ENCODE measurements around the gene LRRC28.

Gene LRRC28

DNA sequence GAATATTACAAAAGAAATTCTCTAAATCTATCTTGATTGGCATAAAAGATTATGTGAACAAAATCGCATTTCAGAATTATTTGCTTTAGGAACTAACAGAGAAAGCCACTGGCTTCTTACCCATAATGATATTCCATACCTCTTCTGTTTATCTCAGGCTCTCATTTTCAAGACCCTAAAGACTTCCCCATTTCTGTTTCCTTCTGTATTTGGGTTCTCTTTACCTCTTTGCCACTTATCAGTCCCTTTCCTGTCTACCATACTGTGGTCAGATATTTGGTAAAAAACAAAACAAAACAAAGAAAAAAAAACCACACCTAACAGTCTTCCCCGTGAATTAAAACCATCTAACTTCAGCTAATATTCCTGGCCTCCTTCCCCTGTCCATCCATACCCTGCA is 108.5 kb downstream of the LRRC28 start:
- Histone ChIP-seq H3K36me3 (no peaks in the 10 kb centered on the region; the same call in 1 of the 2 replicates), H3K27ac (no peak overlapping the region), H3K27me3 (ENCODE audit: insufficient read depth, low read depth, severe bottlenecking) (no peaks in the 10 kb centered on the region), H3K4me3 (ENCODE audit: low read depth, low read length) (no peak overlapping the region), H3K9me3 (ENCODE audit: severe bottlenecking) (no peaks in the 10 kb centered on the region)
- no peak for DNase-seq
- TF ChIP-seq, protein P1, sequence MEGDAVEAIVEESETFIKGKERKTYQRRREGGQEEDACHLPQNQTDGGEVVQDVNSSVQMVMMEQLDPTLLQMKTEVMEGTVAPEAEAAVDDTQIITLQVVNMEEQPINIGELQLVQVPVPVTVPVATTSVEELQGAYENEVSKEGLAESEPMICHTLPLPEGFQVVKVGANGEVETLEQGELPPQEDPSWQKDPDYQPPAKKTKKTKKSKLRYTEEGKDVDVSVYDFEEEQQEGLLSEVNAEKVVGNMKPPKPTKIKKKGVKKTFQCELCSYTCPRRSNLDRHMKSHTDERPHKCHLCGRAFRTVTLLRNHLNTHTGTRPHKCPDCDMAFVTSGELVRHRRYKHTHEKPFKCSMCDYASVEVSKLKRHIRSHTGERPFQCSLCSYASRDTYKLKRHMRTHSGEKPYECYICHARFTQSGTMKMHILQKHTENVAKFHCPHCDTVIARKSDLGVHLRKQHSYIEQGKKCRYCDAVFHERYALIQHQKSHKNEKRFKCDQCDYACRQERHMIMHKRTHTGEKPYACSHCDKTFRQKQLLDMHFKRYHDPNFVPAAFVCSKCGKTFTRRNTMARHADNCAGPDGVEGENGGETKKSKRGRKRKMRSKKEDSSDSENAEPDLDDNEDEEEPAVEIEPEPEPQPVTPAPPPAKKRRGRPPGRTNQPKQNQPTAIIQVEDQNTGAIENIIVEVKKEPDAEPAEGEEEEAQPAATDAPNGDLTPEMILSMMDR (IDR thresholded peaks at IDR 0.05; ENCODE audit: low read depth, low read length), result no peak

DNA sequence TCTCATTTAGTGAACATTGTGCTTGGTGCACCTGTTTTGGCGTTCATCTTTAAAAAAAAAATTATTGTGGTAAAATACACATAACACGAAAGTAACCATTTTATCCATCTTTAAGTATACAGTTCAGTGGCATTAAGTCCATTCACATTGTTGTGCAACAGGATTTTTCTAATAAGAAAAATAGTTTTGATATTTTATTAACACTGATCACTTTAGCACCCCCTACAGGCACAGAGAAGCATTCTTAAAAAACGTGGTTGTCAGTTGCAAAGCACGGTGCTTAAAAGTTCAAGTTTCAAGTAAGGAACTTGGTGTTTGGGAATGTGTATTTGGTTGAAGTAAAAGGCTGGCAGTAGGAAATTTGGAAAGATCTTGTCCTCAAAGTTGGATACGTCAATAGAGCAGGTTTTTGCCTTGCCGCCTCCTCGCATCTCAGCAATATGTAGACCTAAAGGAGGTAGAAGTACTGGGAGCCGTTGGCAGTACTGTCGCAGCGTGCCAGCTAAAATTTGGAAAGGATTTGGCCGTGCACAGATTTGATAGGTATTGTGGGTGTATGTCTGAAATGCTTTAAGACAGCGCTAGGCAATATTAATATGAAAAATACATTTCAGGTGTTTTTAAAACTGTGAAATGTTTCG is 110.4 kb downstream of the LRRC28 start:
- H3K4me3 ChIP-seq (ENCODE audit: low read depth, low read length), result no peak overlapping the region
- no peaks in the 10 kb centered on the region for H3K27me3 ChIP-seq (ENCODE audit: insufficient read depth, low read depth, severe bottlenecking)
- no peaks in the 10 kb centered on the region; the same call in 1 of the 2 replicates for H3K36me3 ChIP-seq
- H3K9me3 ChIP-seq (ENCODE audit: severe bottlenecking), result no peaks in the 10 kb centered on the region
- H3K27ac ChIP-seq, result no peak overlapping the region
- TF ChIP-seq, protein P1 (IDR thresholded peaks at IDR 0.05; ENCODE audit: low read depth, low read length), result 0 out of 2 replicates have a peak, but pooled peaks have one; percentile 12
- no peak for DNase-seq

DNA sequence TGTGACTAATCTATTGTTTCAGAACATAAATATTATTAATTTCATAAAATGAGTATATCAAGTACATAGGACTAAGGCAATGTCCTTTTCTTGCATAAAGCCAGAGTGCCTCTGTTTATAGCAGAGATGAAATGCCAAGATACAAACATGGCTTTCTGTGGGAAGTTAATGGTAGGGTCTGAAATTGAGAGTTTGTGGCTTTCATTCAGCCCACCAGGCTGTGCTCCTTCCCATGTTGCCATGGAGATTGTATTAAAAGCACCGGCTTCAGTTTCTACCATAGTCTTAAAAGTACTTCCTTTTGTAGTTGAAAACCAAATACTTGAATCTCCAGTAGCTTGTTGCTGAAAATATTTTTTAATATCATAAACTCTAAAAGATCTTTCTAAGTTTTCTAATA is 114.0 kb downstream of the LRRC28 start:
- H3K4me3 ChIP-seq (ENCODE audit: low read depth, low read length), result no peak overlapping the region
- no peaks in the 10 kb centered on the region for H3K9me3 ChIP-seq (ENCODE audit: severe bottlenecking)
- TF ChIP-seq, protein P1 (IDR thresholded peaks at IDR 0.05; ENCODE audit: low read depth, low read length), result no peak
- no peak overlapping the region for H3K27ac ChIP-seq
- H3K36me3 ChIP-seq, result no peaks in the 10 kb centered on the region; the same call in 1 of the 2 replicates
- no peak for DNase-seq
- H3K27me3 ChIP-seq (ENCODE audit: insufficient read depth, low read depth, severe bottlenecking), result no peaks in the 10 kb centered on the region

DNA sequence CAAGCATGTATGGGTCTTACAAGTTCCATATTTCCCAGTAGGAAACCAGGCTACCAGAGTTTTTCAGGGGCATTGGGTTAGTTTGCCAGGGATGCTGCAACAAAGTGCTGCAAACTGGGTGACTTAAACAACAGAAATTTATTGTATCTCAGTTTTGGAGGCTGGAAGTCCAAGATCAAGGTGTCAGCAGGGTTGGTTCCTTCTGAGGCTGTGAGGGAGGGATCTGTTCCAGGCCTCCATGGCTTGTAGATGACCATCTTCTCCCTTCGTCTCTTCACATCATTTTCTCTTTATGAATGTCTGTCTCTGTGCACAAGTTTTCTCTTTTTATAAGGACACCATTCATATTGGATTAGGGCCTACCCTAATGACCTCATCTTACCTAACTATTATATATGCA is 114.7 kb downstream of the LRRC28 start:
- Histone ChIP-seq H3K27ac (no peak overlapping the region), H3K36me3 (no peaks in the 10 kb centered on the region; the same call in 1 of the 2 replicates), H3K4me3 (ENCODE audit: low read depth, low read length) (no peak overlapping the region), H3K27me3 (ENCODE audit: insufficient read depth, low read depth, severe bottlenecking) (no peaks in the 10 kb centered on the region), H3K9me3 (ENCODE audit: severe bottlenecking) (no peaks in the 10 kb centered on the region)
- no peak for DNase-seq
- TF ChIP-seq, protein P1 (IDR thresholded peaks at IDR 0.05; ENCODE audit: low read depth, low read length), result no peak

DNA sequence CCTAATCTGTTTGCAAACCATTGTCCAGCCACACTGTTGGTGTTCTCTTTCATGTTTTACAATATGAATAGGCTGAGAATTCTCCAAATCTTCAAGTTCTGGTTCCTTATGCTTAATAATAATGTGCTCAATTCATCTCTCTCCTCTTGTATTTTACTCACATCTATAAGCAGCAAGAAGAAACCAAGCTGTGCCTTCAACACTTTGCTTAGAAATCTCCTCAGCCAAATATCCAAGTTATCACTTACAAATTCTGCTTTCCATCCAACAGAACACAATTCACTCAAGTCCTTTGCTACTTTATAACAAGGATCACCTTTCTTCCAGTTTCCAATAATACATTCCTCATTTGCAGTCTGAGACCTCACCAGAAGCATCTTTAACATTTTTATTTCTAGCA is 117.5 kb downstream of the LRRC28 start:
- Histone ChIP-seq H3K27me3 (ENCODE audit: insufficient read depth, low read depth, severe bottlenecking) (no peaks in the 10 kb centered on the region), H3K27ac (no peak overlapping the region), H3K4me3 (ENCODE audit: low read depth, low read length) (no peak overlapping the region), H3K36me3 (no peaks in the 10 kb centered on the region), H3K9me3 (ENCODE audit: severe bottlenecking) (no peaks in the 10 kb centered on the region)
- no peak for DNase-seq
- TF ChIP-seq, protein P1 (IDR thresholded peaks at IDR 0.05; ENCODE audit: low read depth, low read length), result no peak

DNA sequence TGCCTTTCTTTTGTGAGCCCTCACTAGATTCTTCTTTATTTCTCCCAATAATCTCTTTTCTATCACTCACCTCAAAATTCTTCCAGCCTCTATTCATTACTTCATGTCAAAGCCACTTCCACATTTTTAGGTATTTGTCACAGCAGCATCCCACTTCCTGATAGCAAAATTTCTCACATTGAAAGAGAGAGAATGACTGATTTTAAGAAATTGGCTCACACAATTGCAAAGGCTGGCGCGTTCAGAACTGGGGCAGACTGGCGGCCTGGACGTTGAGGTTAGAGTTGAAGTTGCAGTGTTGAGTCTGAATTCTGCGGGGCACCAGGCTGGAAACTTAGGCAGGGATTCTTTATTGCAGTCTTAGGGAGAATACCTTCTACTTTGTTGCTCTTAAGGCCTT is 117.9 kb downstream of the LRRC28 start:
- TF ChIP-seq, protein P1 (IDR thresholded peaks at IDR 0.05; ENCODE audit: low read depth, low read length), result no peak
- Histone ChIP-seq H3K4me3 (ENCODE audit: low read depth, low read length) (no peak overlapping the region), H3K27ac (no peak overlapping the region), H3K9me3 (ENCODE audit: severe bottlenecking) (no peaks in the 10 kb centered on the region), H3K27me3 (ENCODE audit: insufficient read depth, low read depth, severe bottlenecking) (no peaks in the 10 kb centered on the region), H3K36me3 (no peaks in the 10 kb centered on the region)
- no peak for DNase-seq

Measured in WERI-Rb-1 (cell line).